Measurements from ENCODE around the gene TMEM150C.
A peak's percentile ranks its signal among the peaks of the same experiment; 100 is the strongest.

The TMEM150C gene

GRCh38 chr4:82469791-82470345 lies 91.9 kb downstream of the TMEM150C start:
- DNase-seq = no peak

- no peak for DNase-seq
These were observed 94.3 kb downstream of the TMEM150C start for GRCh38 chr4:82467471-82467870.

- DNase-seq = no peak
These were observed 98.6 kb downstream of the TMEM150C start for GRCh38 chr4:82463221-82463620.

GRCh38 chr4:82462415-82462831 lies 99.4 kb downstream of the TMEM150C start:
- peak; percentile 59 for DNase-seq

- no peak for DNase-seq
These were observed 100.1 kb downstream of the TMEM150C start for GRCh38 chr4:82461710-82462109.

- no peak for DNase-seq
These were observed 103.1 kb downstream of the TMEM150C start for GRCh38 chr4:82458729-82459128.

GRCh38 chr4:82457266-82457665 lies 104.5 kb downstream of the TMEM150C start:
- DNase-seq = no peak

- no peak for DNase-seq
These were observed 109.8 kb downstream of the TMEM150C start for GRCh38 chr4:82452026-82452425.

GRCh38 chr4:82450966-82451755 lies 110.6 kb downstream of the TMEM150C start:
- DNase-seq = no peak

GRCh38 chr4:82447886-82448285 lies 113.9 kb downstream of the TMEM150C start:
- DNase-seq = no peak

- no peak for DNase-seq
These were observed 122.7 kb downstream of the TMEM150C start for GRCh38 chr4:82439088-82439487.

- DNase-seq = no peak
These were observed 124.3 kb downstream of the TMEM150C start for GRCh38 chr4:82437285-82438005.

- no peak for DNase-seq
These were observed 125.0 kb downstream of the TMEM150C start for GRCh38 chr4:82436780-82437179.

GRCh38 chr4:82436130-82436529 lies 125.7 kb downstream of the TMEM150C start:
- no peak for DNase-seq

- DNase-seq = no peak
These were observed 126.8 kb downstream of the TMEM150C start for GRCh38 chr4:82434949-82435348.

GRCh38 chr4:82433791-82434190 lies 128.0 kb downstream of the TMEM150C start:
- DNase-seq = no peak
